HG03442 (cell line): ENCODE results near the gene CELA1.

Source experiments
- ATAC-seq: cut with Tn5 transposase; IDR thresholded peaks from one replicate; pipeline ENCODE4 v1.9.1; 2021; ENCODE audit warnings: mild to moderate bottlenecking, moderate library complexity; ENCODE audit not compliant: unreplicated experiment

The CELA1 gene

DNA sequence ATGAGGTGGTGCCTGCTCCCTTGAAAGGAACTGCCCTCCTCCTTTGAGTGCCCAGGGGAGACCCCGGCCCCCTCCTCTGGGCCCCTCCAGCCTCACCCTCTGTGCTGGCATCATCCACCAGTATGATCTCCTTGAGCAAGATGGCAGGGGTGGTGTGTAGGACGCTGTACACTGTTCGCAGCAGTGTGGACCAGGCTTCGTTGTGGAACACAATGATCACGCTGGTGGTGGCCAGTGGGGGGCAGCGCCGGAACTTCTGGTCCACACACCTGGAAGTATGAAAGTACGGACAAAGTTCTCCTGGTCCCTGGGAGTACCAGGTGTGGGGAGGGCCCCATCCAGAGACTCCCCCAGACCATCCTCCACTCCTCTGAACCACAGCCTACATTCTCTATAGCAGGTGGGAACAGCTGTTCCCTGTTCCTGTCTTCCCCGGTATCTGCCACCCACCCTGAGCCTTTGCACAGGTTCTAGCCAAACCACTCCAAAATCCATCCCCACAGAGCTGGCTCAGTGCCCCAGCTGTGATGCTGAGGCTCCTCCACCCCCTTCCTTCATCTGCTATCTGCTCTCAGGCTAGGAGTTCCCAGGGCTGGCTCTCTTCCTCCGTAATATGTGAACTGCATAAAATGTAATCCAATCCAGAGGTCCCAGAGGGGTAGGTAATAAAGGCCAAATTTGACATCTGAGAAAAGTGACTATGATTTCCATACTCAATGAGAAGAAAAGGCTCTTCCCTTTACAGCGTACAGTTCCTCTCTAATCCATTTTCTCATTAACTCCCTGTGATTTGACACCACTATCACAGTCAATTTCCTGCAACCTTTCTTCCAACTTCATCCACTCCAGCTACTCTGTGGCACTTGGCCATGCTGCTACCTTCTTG is 30.9 kb upstream of the CELA1 start:
- no peak for ATAC-seq

DNA sequence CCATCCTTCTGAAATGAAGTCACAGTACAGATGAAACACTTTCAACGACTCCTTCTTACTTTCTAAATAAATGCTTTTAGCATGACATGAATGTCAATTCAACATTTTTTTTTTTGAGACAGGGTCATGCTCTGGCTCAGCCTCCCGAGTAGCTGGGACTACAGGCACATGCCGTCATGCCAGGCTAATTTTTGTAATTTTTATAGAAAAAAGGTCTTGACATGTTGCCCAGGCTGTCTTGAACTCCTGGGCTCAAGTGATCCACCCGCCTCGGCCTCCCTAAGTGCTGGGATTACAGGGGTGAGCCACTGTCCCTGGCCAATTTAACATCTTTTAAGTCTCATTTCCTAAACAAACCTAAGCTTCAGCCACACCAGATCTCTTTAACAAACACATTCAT is 28.4 kb upstream of the CELA1 start:
- ATAC-seq: no peak

DNA sequence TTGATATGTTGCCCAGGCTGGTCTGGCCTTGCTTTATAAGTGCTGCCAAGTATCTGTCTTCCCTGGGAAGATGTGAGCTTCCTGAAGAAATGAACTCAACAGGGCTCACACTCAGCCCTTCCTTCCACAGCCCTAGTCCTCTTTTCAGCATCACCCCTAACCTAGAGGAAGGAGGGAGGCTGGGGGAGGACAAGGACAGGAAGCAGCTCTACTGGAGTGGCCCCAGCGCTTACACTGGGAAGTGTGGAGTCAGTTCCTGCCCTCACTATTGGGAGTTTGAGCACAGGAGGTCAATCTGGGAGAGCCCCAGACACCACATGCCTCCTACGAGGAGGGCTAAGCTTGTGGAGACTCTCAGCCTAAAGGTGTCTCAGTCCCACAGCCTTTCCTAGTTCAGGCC is 27.9 kb upstream of the CELA1 start:
- ATAC-seq: no peak

DNA sequence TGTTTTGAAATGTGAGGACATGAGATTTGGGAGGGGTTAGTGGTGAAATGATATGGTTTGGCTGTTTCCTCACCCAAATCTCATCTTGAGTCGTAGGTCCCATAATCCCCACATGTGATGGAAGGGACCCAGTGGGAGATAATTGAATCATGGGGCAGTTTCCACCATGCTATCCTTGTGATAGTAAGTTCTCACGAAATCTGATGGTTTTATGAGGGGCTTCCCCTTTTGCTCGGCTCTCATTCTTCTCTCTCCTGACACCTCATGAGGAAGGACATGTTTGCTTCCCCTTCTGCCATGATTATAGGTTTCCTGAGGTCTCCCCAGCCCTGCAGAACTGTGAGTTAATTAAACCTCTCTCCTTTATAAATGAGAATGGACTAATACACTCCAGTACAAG is 26.7 kb upstream of the CELA1 start:
- no peak for ATAC-seq

DNA sequence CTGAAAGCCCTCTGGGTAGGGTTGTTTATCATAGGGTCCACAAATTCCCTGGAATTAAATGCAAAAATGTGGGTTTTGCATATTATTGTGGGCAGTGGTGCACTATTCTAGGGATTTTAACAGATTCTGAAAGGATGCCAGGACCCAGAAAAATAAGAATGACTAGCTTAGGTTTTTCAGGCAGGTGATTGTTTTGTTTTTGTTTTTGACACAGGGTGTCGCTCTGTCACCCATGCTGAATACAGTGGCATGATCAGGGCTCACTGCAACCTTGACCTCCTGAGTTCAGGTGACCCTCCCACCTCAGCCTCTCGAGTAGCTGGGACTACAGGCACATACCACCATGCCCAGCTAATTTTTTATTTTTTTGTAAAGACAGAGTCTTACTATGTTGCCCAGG is 25.5 kb upstream of the CELA1 start:
- ATAC-seq: no peak

DNA sequence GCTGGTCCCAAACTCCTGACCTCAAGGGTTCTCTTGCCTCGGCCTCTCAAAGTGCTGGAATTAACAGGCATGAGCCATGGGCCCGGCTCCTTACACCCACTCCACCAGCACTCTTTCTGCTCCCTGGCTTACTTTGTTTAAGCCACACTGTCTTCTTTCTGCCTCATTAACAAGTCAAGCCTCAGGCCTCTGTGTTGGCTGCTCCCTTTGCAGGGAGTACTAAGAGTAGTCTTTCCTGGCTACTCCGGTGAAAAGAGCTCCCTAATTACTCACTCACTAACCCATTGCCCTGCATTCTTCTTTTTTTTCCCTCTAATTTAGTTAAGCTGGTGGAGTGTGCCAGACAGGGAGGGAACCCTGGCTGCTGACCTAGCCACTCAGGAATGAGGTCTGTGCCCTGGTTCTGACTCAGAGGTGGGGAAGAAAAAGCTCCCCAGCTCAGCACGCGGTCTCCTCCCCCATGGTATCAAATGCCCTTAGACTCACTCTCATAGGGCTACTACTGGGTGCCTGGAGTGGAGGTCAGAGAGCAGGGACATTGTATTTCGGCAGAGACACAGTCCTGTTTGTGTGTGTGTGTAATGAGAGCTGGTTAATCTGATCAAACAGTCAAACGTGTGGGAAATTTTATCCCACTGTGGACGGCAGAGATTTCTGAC is 24.9 kb upstream of the CELA1 start:
- ATAC-seq: no peak

DNA sequence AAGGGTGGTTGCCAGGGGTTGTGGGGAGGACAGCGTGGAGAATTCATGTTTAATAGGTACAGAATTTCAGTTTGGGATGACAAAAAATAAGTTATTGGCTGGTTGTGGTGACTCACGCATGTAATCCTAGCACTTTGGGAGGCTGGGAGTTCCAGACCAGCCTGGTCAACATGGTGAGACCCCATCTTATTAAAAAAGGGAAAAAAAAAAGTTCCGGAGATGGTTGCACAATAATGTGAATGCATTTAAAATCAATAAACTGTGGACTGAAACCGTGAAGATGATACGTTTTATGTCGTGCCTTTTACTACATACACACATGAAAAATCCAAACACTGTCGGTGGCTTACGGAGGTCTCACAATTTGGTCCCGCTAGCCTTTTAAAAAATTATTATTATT is 24.2 kb upstream of the CELA1 start:
- no peak for ATAC-seq

DNA sequence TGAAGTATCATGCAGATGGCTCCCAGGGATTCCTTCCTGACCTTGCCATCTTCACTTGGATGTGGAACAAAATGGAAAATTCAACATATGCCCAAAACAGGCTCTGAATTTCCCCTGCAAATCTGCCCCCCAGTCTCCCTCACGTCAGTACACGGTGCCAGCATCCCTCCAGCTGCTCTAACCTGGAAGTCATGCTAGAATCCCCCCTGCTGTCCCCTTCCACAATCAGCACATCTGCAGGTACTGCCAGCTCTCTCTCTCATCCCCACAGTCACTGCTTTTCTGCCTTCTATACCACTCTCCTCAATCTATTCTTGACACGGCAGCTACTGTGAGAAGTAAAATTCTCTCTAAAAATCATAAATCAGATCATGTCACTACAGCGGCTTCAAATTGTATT is 23.1 kb upstream of the CELA1 start:
- no peak for ATAC-seq

DNA sequence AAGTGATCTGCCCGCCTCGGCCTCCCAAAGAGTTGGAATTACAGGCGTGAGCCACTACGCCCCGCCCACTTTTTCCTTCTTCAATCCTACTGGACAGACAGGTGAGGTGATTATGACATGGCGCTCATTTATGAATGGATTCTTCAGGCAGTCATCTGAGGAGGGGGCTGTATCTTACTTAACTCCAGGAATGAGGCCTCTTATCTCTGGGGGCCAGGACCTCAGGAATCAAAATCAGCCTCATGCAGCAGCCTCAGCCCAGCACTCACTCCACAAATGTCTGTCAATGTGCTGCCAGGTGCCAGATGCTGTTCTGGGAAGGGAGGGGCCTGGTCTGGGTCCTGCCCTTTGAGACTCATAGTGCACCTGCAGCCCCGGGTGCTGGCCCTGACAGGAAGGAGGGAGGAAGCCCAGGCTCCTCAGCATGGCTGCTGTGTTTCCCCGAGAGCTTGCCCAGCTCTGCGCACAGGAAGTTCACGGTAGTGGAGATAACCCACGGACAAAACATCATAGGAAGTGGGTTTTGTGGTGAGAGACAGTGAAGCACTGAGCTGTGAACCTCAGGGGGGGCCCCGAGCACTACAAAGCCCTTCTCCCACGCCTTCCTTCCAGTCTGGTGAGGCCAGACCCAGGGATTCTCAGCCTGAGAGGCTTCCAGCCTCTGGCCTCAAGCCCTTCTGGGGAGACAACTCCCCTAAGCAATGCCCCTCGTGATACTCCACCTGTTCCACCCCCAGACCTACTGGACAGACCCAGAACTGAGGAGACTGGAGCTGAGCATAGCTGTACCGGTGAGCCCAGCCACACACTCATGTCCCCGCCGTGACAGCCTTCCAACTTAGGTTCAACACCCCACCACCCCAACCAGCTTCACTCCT is 22.4 kb upstream of the CELA1 start:
- peak; percentile 94 for ATAC-seq

DNA sequence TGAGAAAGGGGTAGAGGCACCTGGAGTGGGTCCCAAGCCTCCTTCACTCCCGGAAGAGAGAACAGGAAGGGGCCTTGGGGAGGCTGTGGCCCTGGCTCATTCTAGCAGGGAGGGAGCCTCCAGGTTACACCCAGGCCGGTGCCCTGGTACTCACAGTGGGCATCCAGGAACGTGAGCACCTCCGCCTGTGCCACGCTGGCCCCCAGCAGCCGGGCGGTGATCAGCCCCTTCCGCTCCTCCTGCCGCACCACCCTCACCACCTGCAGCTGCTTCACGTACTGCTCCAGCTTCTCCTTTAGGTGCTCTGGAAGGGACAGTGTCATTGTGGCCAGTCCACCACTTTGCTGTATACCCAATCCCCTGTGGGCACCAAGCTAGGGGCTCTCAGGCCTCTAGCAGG is 18.8 kb upstream of the CELA1 start:
- no peak for ATAC-seq

DNA sequence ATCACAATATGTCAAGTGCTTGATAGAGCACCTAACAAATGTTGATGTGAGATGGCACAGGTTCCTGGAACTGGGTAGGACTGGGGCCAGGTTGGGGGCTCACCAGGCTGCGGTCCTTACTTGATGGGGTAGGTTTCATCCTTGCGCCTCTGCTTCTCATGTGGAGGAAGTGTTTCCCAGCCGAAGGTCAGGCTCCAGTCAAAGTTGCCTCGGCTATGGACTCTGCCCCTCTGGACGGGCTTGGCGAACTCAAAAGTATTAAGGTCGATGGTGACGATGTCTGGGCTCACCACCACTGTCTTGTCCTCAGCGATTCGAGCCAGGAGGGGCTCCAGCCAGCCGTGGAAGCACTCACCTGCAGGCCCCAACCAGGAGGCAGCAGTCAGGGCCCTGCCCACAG is 17.5 kb upstream of the CELA1 start:
- no peak for ATAC-seq

DNA sequence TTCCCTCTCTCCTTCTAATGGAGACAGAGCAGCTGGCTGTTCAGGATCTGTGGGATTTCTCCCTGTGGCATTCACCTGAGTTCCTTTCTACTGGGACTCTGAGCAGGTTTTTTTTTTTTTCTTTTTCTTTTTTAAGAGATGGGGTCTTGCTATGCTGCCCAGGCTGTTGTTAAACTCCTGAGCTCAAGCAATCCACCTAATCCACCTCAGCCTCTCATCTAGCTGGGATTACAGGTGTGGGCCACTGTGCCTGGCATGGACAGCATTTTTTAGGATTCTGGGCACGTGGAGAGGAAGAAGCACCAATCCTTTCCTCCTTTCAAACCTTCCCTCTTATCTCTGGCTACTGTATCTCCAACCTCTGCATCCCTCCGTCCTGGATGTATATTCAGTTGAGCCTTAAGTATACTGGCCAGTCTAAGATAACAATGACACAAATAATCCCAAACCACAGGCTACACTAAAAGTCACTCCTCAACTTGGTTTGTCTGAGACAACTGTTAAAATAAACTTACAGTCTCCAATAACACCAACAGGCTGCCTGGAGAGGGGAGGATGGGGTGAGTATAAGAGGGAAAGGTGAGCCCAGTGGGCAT is 16.4 kb upstream of the CELA1 start:
- no peak for ATAC-seq

DNA sequence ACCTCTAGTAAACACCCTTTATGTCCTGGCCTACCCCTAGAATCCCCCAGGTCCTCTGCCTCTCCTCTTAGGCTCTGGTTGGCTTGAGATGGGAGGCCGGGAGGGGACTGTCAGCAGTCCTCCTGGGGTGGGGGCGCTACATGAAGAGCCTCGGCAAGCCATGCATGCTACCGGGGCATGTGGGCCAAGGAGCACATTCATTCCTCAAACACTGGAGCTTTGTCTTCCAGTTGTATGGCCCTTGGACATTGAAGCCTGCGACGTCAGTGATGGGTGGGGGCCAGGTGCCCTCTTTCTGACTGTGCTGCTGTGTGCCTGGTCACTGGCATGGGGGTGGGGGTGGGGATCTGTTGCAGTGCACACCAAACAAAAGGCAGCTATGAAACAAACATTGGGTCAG is 15.8 kb upstream of the CELA1 start:
- ATAC-seq: no peak

DNA sequence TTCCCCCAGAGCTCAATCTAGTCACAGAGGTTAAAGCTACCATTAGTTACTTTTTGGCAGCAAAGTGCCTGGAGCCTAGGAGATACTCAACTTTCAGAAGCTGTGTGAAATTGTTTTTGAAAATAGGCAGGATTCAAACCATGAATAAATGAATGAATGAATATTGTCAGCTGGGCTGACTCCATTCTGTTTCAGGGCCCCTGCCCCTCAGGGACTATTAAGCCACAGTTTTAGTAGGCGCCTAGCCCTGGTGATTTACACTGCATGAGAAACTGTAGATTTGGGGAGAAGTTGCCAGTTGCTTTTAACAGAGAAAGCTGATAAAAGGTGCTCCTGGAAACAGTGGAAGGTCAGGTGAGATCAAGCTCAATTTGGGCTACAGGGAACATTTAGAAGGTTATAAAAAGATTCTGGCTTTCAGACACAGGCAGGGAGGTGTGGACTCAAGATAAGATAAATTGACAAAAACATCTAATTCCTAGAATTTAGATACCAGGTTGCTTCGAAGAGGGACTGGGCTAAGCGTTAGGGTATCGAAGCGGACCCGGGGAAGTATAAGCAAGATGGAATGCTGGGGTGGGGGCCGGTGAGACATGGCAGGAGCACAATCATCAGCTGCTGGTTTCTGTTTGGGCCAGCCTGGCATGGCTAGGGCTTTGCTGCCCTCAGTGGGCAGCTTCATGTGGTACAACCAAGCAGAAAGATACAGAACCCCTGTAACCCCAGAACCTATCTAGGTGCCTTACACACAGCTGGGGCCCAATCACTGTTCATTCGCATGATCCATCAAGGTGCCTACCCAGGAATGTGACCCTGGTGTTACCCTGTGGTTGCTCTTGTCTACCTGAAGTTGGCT is 14.9 kb upstream of the CELA1 start:
- ATAC-seq: no peak

DNA sequence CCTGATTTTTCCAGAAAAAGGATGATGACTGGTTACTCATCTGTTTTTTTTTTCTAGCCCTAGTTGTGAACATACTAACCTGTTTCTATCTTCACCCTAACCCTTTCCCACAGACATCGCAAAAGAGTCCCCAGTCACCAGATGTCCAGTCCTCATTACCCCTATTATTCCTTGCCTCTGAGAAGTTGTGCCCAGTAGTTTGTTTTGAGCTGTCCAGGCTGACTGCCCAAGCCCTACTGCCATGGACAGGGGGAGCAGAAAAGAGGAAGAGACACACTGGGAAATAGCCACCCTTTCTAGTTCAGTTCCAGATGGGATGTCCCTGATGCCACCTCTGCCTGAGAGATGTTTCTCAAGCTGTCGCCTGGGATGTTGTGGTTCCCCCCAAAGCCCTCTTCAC is 13.8 kb upstream of the CELA1 start:
- ATAC-seq: no peak

DNA sequence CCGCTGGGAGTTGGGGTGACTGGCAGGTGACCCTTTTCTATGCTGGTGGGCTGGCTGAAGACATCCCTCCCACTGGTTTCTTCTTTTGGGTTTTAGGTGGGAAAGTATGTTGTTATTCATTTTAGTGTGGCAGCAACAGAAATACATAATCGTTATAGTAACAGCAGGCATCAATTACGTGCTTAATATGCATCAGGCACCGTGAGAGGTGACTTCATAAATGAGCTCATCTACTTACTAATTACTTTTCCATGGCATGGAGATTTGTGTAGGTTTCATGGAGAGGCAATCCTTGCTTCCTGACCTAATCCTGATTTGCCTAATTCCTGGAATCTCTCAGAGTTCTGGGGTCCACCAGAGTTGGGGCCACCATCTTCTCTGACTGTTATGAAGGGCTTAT is 13.4 kb upstream of the CELA1 start:
- no peak for ATAC-seq

DNA sequence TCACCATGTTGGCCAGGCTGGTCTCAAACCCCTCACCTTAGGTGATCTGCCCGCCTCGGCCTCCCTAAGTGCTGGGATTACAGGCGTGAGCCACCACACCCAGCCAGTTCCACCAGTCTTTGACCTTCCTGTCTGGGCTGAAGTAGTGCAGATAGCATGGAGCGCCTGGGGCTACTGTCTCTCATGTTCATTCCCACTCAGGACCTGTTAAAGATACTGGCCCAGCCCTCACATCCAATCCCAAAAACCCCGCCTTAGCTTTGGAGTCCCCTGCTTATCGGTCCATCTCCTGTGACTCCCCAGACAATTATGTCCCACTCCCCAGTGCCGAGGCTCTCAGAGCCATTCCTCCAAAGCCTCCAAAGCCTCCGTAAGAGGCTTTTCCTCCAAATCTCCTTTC is 12.0 kb upstream of the CELA1 start:
- no peak for ATAC-seq

DNA sequence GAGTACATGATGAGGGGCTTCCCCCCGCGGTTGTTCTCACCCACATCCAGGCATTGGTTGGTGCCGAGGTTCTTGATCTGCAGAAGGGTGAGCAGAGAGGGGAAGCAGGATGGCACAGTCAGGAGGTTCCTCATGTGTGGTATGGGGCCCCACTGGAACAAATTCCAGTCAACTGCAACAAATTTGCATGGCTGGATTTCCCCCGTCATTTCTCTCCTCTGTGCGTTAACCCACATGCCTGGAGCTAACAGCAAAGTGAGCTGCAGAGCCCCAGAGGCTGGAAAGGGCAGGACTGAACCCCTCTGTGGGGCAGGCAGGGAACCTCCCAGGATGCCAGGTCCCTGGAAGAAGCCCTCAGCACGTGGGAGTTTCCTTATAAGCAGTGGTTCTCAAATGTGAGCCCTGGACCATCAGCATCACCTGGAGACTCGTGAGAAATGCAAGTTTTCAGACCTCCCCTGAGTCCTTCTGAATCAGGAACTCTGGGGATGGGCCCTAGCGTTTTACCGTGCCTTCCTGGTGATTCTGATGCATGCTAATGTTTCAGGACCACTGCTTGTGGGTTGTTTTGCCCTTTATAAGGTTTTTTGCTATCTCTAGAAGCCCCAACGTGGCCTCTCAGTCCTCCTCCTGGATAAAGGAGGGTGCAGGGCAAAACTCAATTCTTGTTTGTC is 11.0 kb upstream of the CELA1 start:
- ATAC-seq: no peak

DNA sequence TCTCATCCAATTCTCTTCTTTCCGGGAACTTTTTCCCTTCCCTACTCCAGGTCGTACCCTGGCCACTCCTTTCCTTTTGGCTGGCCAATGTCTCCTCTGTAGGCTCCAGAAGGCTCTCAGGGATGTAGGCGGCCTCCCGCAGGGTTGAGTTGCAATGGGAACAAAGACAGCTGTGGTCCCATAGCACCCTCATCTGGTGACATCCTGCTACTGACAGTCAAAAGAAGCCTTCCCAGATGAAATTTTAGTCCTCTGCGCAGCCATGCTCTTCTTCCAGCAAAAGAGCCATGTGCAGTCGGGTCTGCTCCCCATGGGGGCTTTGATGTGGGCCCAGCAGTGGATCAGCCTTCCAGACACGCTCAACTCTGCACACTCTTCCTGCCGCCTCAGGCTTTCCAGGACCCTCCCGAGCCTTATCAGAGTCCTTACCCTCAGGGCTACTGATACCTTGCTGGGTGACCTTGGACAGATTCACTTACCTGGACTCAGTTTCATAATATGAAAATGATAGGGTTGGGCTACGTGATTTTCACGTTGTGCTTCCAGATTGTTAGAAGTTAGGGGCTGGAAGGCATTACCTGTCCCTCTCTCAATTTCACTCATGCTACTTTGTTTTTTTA is 5.5 kb upstream of the CELA1 start:
- ATAC-seq: no peak
